Measurements from ENCODE around the gene PTPRM.

PTPRM gene

GRCh38 chr18:7541835-7542234 is 25.3 kb upstream of the PTPRM start:
- no peaks in the 10 kb centered on the region for H3K9me2 ChIP-seq (replicated peaks; ENCODE audit: insufficient read depth, low read length)
- H3K79me2 ChIP-seq (ENCODE audit: insufficient read depth, low read length) = no peaks in the 10 kb centered on the region
- no peaks in the 10 kb centered on the region for H3F3A ChIP-seq (ENCODE audit: insufficient read depth)
- H3K27ac ChIP-seq (ENCODE audit: low read depth, low read length) = no peak overlapping the region
- H3K36me3 ChIP-seq (ENCODE audit: low read length) = no peaks in the 10 kb centered on the region
- no peak overlapping the region for H3K9ac ChIP-seq (ENCODE audit: low read length)
- H3K4me3 ChIP-seq (ENCODE audit: insufficient read depth, low read length, poor library complexity, severe bottlenecking) = no peak overlapping the region
- no peaks in the 10 kb centered on the region for H4K20me1 ChIP-seq (ENCODE audit: low read depth, low read length)
- H2AFZ ChIP-seq (ENCODE audit: low read depth, low read length, severe bottlenecking) = no peak overlapping the region
- H3K27me3 ChIP-seq (ENCODE audit: low read length) = no peaks in the 10 kb centered on the region
- no peak overlapping the region for H3K4me2 ChIP-seq (ENCODE audit: low read depth, low read length, poor library complexity, severe bottlenecking)
- no peaks in the 10 kb centered on the region for H3K9me3 ChIP-seq (ENCODE audit: insufficient read depth, low read length)
- no peak for TF ChIP-seq EZH2phosphoT487 (conservative IDR thresholded peaks at IDR 0.05; ENCODE audit: low read length)
- TF ChIP-seq CTCF (IDR thresholded peaks at IDR 0.05; ENCODE audit: insufficient read depth, low read length, poor library complexity, severe bottlenecking) = no peak

GRCh38 chr18:7544686-7545085 is 22.4 kb upstream of the PTPRM start:
- no peaks in the 10 kb centered on the region for H3K9me2 ChIP-seq (replicated peaks; ENCODE audit: insufficient read depth, low read length)
- no peaks in the 10 kb centered on the region for H3F3A ChIP-seq (ENCODE audit: insufficient read depth)
- no peak overlapping the region for H2AFZ ChIP-seq (ENCODE audit: low read depth, low read length, severe bottlenecking)
- H3K4me2 ChIP-seq (ENCODE audit: low read depth, low read length, poor library complexity, severe bottlenecking) = no peak overlapping the region
- TF ChIP-seq CTCF (IDR thresholded peaks at IDR 0.05; ENCODE audit: insufficient read depth, low read length, poor library complexity, severe bottlenecking) (no peak), EZH2phosphoT487 (conservative IDR thresholded peaks at IDR 0.05; ENCODE audit: low read length) (no peak)
- no peak overlapping the region for H3K27ac ChIP-seq (ENCODE audit: low read depth, low read length)
- no peaks in the 10 kb centered on the region for H4K20me1 ChIP-seq (ENCODE audit: low read depth, low read length)
- H3K9me3 ChIP-seq (ENCODE audit: insufficient read depth, low read length) = no peaks in the 10 kb centered on the region
- H3K4me3 ChIP-seq (ENCODE audit: insufficient read depth, low read length, poor library complexity, severe bottlenecking) = no peak overlapping the region
- H3K79me2 ChIP-seq (ENCODE audit: insufficient read depth, low read length) = no peaks in the 10 kb centered on the region
- no peak overlapping the region for H3K9ac ChIP-seq (ENCODE audit: low read length)
- no peaks in the 10 kb centered on the region for H3K36me3 ChIP-seq (ENCODE audit: low read length)
- no peaks in the 10 kb centered on the region for H3K27me3 ChIP-seq (ENCODE audit: low read length)

GRCh38 chr18:7545734-7546133 is 21.4 kb upstream of the PTPRM start:
- H3K9ac ChIP-seq (ENCODE audit: low read length) = no peak overlapping the region
- no peak for TF ChIP-seq EZH2phosphoT487 (conservative IDR thresholded peaks at IDR 0.05; ENCODE audit: low read length)
- TF ChIP-seq CTCF (IDR thresholded peaks at IDR 0.05; ENCODE audit: insufficient read depth, low read length, poor library complexity, severe bottlenecking) = no peak
- no peaks in the 10 kb centered on the region for H4K20me1 ChIP-seq (ENCODE audit: low read depth, low read length)
- H3K27ac ChIP-seq (ENCODE audit: low read depth, low read length) = no peak overlapping the region
- no peak overlapping the region for H3K4me2 ChIP-seq (ENCODE audit: low read depth, low read length, poor library complexity, severe bottlenecking)
- no peaks in the 10 kb centered on the region for H3K36me3 ChIP-seq (ENCODE audit: low read length)
- no peak overlapping the region for H3K4me3 ChIP-seq (ENCODE audit: insufficient read depth, low read length, poor library complexity, severe bottlenecking)
- no peak overlapping the region for H2AFZ ChIP-seq (ENCODE audit: low read depth, low read length, severe bottlenecking)
- no peaks in the 10 kb centered on the region for H3K9me2 ChIP-seq (replicated peaks; ENCODE audit: insufficient read depth, low read length)
- no peaks in the 10 kb centered on the region for H3K79me2 ChIP-seq (ENCODE audit: insufficient read depth, low read length)
- no peaks in the 10 kb centered on the region for H3F3A ChIP-seq (ENCODE audit: insufficient read depth)
- H3K27me3 ChIP-seq (ENCODE audit: low read length) = no peaks in the 10 kb centered on the region
- H3K9me3 ChIP-seq (ENCODE audit: insufficient read depth, low read length) = no peaks in the 10 kb centered on the region

All from SU-DHL-6 (cell line).